Uterus (tissue), 4 donors: ENCODE data around the gene ZNF48. TPM values are rescaled to one million over a fixed set of nuclear protein-coding genes. Genes with fewer than 3 reads are reported as not detected.

Experiments used
- DNase-seq, 2 donors: peaks; one replicate each; pipeline ENCODE4 v3.0.0-alpha.2; 2019 to 2020
- H3K27ac ChIP-seq, 2 donors: fragments of 200-600 bp; sonication (generic); 1 replicate in 1 of 2; 2 replicates in 1 of 2; pipeline ENCODE4 v1.5.1; 2016 to 2018
- H3K27me3 ChIP-seq, 2 donors: fragments of 200-600 bp; sonication (generic); one replicate each; pipeline ENCODE4 v1.5.1; 2018 to 2019; ENCODE audit warnings: control low read depth in 1 of 2
- H3K36me3 ChIP-seq, 2 donors: fragments of 200-600 bp; sonication (generic); one replicate each; pipeline ENCODE4 v1.5.1; 2019; ENCODE audit warnings: control low read depth in 1 of 2
- H3K4me1 ChIP-seq, 2 donors: fragments of 200-600 bp; sonication (generic); one replicate each; pipeline ENCODE4 v1.5.1; 2018 to 2019; ENCODE audit warnings: control low read depth in 1 of 2
- H3K4me3 ChIP-seq, 2 donors: fragments of 200-600 bp; sonication (generic); 1 replicate in 1 of 2; 2 replicates in 1 of 2; pipeline ENCODE4 v1.5.1; 2018 to 2019; ENCODE audit warnings: mild to moderate bottlenecking in 1 of 2
- H3K9me3 ChIP-seq, 2 donors: fragments of 200-600 bp; sonication (generic); one replicate each; pipeline ENCODE4 v1.5.1; 2019; ENCODE audit warnings: control low read depth in 1 of 2
- POLR2A ChIP-seq, 2 donors: fragments of 450-650 bp; IDR thresholded peaks; one replicate each; pipeline ENCODE4 v1.6.1; 2016; ENCODE audit warnings: antibody characterized with exemption in 2 of 2, mild to moderate bottlenecking in 1 of 2, moderate library complexity in 1 of 2
- intact Hi-C: fragments of 100-400 bp; cut with DNase I; formaldehyde crosslinking; loops from one replicate; pipeline ENCODE4 v1.15.1; 2023; ENCODE audit warnings: low total_unique reads
- total RNA-seq, 4 donors: library from RNA; depleted of rRNA in 3 of 4; stranded (reverse); fragments of >200 nt in 3 of 4; gene quantifications; one replicate each; pipeline versions ENCODE4 v1.1.0 to v1.2.4, GENCODE V29; 2014 to 2023
- TF ChIP-seq, protein P1 (sequence below), 4 experiments: fragments of 200-600 bp in 2 of 4; fragments of 450-650 bp in 2 of 4; sonication (generic) in 2 of 4; IDR thresholded peaks; one replicate each; pipeline ENCODE4 v1.5.1; 2016 to 2019; ENCODE audit warnings: antibody characterized with exemption in 4 of 4, mild to moderate bottlenecking in 2 of 4, moderate library complexity in 1 of 4
- donor health status: DM: yes; HTN: yes; CAD: no.

The ZNF48 gene
- total RNA-seq, 4 donors from 2014 or later, result 2.6 to 21.0 (median 12.7) TPM

DNA sequence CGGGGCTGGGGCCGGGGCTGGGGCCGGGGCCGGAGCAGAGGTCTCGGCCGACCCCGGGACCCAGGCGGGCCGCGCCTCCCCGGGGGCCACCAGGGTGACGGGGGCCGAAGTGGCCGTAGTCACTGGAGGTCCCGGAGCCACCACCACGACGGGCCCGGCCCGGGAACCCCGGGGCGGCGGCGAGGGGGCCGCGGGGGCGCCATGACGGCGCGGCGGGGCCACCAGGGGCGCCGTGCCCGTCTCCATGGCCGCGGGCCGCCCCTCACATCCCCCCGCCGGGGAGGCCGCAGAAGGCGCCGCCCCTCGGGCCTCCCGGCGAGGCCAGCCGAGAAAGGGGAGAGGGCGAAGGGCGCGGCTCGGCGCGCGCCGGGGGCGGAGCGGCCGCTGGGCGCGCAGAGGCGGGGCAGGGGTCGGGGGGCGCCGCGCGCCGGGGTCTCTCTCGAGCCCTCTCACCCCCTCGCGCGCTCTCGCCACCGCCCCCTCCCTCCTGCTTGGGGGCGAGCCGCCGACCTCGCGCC, 25.2 kb upstream of the ZNF48 start:
- Histone ChIP-seq H3K9me3 (no peaks in the 10 kb centered on the region), H3K27me3 (no peaks in the 10 kb centered on the region), H3K27ac (peak overlapping the region; percentile 86 to 93), H3K36me3 (no peaks in the 10 kb centered on the region), H3K4me3 (peak overlapping the region; percentile 70 to 98), H3K4me1 (peaks cover 0 to 10% of the 10 kb centered on the region in 2 donors)
- intact Hi-C loops, result no loop called here
- DNase-seq, result no peak
- TF ChIP-seq POLR2A (IDR thresholded peaks at IDR 0.05), result peak in 1 of 2 donors; percentile 79
- TF ChIP-seq, protein P1, sequence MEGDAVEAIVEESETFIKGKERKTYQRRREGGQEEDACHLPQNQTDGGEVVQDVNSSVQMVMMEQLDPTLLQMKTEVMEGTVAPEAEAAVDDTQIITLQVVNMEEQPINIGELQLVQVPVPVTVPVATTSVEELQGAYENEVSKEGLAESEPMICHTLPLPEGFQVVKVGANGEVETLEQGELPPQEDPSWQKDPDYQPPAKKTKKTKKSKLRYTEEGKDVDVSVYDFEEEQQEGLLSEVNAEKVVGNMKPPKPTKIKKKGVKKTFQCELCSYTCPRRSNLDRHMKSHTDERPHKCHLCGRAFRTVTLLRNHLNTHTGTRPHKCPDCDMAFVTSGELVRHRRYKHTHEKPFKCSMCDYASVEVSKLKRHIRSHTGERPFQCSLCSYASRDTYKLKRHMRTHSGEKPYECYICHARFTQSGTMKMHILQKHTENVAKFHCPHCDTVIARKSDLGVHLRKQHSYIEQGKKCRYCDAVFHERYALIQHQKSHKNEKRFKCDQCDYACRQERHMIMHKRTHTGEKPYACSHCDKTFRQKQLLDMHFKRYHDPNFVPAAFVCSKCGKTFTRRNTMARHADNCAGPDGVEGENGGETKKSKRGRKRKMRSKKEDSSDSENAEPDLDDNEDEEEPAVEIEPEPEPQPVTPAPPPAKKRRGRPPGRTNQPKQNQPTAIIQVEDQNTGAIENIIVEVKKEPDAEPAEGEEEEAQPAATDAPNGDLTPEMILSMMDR (IDR thresholded peaks at IDR 0.05), result peak in 1 of 4 experiments; percentile 19

DNA sequence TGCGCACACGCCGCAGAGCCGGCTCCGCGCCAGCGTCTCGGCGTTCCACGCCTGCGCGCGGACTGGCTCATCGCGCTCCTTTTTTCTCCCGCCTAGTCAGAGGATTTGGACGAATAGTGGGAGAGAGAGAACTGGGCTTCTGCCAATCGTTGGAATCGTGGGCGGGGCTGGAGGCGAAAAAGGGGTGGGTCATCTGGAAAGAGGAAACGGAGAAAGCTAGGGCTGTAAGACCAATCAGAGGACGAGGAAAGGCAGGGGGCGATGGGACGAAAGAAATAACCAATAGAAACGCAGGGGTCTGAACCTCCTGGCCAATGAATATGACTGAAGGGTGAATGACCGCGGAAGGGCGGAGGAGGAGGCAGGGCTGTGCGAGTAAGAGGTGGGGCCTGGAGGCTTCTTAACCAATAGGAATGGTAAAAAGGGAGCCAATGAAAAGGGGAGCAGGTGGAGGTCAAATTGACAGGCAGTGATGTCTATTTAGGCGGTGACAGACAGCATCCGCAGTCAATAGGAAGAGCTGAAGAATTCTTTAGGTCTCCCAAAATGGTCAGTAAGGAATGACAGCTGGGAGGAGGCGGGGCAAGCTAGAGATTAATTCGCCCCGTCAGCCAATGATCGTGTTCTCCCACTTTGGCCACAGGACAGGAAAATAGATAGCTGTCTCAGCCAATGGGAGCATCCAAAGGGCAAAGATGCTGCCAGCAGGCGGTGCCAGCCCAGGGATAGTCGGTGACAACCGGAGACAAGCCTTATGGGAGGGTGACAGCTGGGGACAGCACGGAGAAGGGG, 24.6 kb upstream of the ZNF48 start, which contains the start of gene TBC1D10B:
TBC1D10B (minus strand) TSS at position 39 of the 792 bp plus-strand sequence. CDS start 311 bp downstream, outside the sequence.
- DNase-seq, result peak; percentile 99 to 100
- TF ChIP-seq, protein P1 (IDR thresholded peaks at IDR 0.05), result peak in 2 of 4 experiments; percentile 22 to 27
- TF ChIP-seq POLR2A (IDR thresholded peaks at IDR 0.05), result peak in 1 of 2 donors; percentile 87
- Histone ChIP-seq H3K36me3 (no peaks in the 10 kb centered on the region), H3K4me3 (peak within 1 kb of the TSS; percentile 70 to 98), H3K27ac (peak within 1 kb of the TSS; percentile 86 to 97), H3K4me1 (peaks cover 0 to 7% of the 10 kb centered on the region in 2 donors), H3K9me3 (no peaks in the 10 kb centered on the region), H3K27me3 (no peaks in the 10 kb centered on the region)
- intact Hi-C loops, result no loop called here

DNA sequence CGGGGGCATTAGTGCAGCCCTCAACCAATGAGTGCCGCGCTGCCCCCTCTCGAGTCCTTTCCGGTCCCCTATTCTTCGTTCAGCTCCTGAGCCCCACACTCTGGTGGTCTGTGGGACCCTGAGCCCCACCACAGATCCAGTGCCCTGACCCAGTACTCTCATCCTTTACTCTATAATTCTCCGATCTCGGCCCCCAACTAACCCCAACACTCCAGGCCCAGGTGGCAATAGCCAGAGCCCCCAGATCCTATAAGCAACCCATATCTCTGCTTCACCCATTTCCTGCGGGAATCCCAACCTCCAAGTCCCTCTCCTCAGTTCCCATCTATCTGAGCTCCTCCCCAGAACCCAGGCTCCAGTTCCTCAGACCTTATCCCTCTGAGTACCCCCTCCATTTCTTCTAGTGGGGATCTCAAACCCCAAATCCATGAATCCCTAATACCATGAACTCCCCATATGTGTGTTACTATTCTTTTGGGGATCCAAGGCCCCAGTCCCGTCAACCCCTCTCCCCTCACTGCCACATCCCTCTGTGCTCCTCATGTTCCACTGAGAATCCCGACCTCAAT, 23.9 kb upstream of the ZNF48 start:
- intact Hi-C loops, result no loop called here
- peak overlapping the region; percentile 40 to 48 for H3K4me3 ChIP-seq

GRCh38 chr16:30372038-30372712, 23.0 kb upstream of the ZNF48 start:
- Histone ChIP-seq H3K36me3 (no peaks in the 10 kb centered on the region), H3K27me3 (no peaks in the 10 kb centered on the region), H3K27ac (peak overlapping the region in 1 of 2 donors; percentile 97), H3K4me1 (peaks cover 0 to 7% of the 10 kb centered on the region in 2 donors), H3K9me3 (no peaks in the 10 kb centered on the region), H3K4me3 (no peak overlapping the region)
- no peak for DNase-seq
- intact Hi-C loops, result no loop called here
- TF ChIP-seq, protein P1 (IDR thresholded peaks at IDR 0.05), result no peak
- TF ChIP-seq POLR2A (IDR thresholded peaks at IDR 0.05), result no peak

More for the DNA sequence above, 23.9 kb upstream of the ZNF48 start:
- Histone ChIP-seq H3K4me1 (peaks cover 0 to 7% of the 10 kb centered on the region in 2 donors), H3K27ac (peak overlapping the region; percentile 83 to 97), H3K27me3 (no peaks in the 10 kb centered on the region), H3K36me3 (no peaks in the 10 kb centered on the region), H3K9me3 (no peaks in the 10 kb centered on the region)
- TF ChIP-seq, protein P1 (IDR thresholded peaks at IDR 0.05), result no peak
- no peak for TF ChIP-seq POLR2A (IDR thresholded peaks at IDR 0.05)
- DNase-seq, result no peak
